HG02623 (cell line): Measurements from ENCODE around the gene PTPN14.
"Not testable (repeated sequence)": the region's sequence is repeated elsewhere in the genome, so short reads cannot be mapped to it uniquely, and the experiment has no call there.

ENCODE experiments used
- ATAC-seq: cut with Tn5 transposase; IDR thresholded peaks from one replicate; pipeline ENCODE4 v1.9.1; 2021; ENCODE audit warnings: moderate library complexity; ENCODE audit not compliant: unreplicated experiment

Gene PTPN14

DNA sequence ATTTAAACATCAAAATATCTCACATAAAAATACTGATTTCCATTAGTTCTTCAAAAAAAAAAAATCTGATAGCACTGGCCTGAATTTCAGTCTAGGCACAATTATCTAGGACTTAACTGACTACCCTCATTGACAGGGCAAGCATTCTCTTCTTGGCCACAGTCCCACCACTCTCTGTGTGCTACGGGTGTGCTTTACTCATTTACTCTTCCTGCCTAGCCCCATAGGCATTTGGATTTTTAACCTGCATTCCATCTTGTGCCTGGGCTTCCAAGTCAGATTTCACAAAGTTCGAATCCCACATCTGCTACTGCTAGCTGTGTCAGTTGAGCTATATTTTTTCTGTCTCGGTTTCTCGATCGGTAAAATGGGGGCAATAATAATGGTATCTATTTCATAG, 38.0 kb downstream of the PTPN14 start:
- no peak for ATAC-seq

DNA sequence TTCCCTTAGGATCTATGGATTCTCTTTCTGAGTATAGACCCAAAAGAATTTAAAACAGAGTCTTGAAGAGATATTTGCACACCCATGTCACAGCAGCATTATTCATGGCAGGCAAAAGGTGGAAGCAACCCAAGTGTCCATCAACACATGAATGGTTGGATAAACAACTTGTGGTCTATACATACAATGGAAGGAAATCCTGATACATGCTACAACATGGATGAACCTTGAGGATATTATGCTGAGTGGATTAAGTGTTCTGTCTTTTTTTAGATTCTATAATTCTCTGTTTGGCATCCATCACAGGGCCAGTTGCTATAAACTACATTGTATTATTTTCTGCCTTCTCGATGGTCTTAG, 39.8 kb downstream of the PTPN14 start:
- no peak for ATAC-seq

DNA sequence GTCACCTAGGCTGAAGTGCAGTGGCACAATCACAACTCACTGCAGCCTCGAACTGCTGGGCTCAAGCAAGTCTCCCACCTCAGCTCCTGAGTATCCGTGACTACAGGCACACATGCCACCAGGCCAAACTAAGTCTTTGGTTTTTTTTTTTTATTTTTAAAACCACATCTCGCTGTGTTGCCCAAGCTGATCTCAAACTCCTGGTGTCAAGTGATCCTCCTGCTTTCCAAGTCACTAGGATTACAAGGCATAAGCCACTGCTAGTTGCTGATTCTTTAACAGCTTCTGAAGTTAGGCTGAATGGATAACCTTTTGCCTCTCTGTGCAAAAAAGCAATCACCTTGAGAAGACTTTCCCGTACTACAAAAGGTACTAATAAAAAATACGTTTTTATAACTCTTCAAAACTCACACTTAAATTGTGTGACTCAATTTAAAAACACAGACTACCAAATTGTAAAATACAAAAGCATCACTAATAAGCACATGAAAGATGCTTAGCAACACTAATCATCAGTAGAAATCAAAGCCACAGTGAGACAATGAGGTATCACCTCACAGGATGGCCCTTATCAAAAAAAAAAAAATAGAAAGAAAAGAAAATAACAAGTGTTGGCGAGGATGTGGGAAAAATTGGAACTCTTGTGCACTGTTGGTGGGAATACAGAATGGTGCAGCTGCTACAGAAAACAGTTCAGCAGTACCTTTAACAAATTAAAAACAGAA, 40.3 kb downstream of the PTPN14 start:
- no peak for ATAC-seq

DNA sequence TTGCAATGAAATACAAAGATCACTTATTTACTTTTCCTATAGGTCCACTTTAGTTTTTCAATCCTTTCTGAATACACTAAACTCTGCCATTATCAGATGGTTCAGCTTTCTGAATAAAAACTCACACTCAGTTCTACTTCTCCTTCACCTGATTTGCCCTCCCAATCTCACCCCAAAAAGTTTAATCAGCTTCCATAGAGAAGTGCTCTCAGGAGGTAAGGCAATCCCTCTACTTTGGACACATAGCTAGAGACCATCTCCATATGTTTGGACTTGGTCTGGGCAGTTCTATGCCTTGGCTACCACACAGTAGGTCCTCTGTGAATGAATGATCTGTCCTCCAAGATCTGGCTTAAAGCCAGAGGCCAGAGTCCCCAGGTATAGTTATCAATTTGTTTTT, 40.9 kb downstream of the PTPN14 start:
- no peak for ATAC-seq

DNA sequence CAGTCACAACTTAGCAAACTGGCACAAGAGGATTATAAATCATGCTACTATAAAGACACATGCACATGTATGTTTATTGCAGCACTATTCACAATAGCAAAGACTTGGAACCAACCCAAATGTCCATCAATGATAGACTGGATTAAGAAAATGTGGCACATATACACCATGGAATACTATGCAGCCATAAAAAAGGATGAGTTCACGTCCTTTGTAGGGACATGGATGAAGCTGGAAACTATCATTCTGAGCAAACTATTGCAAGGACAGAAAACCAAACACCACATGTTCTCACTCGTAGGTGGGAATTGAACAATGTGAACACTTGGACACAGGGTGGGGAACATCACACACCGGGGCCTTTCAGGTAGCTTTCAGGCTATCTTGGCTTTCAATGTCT, 41.8 kb downstream of the PTPN14 start:
- ATAC-seq = not testable (repeated sequence)

DNA sequence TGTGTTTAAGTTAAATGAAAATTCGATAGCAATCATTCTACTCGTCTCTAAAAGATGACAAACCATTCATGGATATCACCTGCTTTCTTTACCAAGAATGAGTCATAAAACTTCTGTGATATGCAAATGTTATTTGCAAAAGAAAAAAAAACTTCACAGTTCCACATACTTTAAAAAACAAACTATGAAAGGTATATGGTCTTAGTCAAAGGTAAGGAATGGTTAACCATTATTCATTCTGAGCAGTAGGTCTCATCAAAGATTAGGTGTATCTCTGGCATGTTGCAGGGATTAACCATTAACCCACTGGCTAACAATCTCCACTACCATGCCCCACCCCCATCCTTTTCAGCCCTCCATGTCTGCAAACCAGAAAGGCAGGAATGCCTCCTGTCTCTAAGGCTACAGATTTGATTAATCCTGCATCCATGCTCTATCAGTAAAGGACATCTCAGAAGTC, 44.4 kb downstream of the PTPN14 start:
- no peak for ATAC-seq

DNA sequence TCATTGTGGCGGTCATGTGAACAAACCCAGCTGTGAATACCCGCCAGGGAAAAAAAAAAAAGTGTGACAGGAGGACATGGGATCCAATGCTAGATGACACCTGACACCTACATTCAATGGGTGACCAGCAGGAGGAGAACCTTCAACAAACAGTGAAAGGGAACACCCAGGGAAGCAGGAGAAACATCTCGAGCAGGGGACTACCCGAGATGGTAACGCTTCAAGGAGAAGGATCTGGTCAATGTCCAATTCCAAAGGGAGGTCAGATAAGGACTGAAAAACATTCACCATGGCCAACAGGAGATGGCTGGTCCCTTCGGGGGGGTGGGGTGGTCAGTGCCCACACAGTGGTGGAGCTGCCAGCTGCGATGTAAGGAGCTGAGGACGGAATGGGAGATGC, 46.3 kb downstream of the PTPN14 start:
- ATAC-seq = no peak

DNA sequence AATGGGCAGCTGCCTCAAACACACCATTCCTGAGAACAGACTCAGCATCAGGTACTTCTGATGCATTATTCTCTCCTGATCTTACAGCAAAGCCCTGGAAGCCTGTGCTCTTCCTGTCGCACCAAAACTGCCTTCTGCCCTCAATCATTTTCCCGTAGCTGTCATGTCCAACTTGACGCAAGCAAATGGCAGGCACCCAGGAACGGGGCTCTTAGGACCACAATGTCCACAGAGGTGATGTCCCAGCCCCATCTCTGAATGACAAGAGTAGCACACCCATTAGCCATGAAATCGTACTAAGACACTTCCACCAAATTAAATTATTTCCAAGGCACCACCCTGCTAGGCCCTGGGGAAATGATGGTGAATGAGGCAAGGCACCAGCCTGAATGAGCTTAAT, 47.1 kb downstream of the PTPN14 start:
- no peak for ATAC-seq

DNA sequence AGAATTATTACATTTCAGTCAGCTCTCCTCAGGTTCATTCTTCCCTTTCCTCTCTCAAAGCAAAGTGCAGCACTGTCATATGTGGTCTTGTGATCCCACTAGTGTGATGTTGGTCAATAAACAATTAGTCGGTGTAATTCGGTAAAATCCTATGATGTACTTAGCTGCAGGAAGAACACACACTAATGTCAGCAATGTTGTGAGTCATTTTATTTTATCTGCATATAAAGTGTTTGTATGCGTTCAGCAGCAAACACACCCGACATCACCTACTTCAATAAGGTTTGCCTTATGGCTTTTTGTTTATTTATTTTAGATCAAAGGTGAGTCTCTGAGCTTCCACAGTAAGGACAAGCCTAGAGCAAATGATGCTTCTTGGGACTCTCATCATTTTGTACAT, 47.8 kb downstream of the PTPN14 start:
- no peak for ATAC-seq

DNA sequence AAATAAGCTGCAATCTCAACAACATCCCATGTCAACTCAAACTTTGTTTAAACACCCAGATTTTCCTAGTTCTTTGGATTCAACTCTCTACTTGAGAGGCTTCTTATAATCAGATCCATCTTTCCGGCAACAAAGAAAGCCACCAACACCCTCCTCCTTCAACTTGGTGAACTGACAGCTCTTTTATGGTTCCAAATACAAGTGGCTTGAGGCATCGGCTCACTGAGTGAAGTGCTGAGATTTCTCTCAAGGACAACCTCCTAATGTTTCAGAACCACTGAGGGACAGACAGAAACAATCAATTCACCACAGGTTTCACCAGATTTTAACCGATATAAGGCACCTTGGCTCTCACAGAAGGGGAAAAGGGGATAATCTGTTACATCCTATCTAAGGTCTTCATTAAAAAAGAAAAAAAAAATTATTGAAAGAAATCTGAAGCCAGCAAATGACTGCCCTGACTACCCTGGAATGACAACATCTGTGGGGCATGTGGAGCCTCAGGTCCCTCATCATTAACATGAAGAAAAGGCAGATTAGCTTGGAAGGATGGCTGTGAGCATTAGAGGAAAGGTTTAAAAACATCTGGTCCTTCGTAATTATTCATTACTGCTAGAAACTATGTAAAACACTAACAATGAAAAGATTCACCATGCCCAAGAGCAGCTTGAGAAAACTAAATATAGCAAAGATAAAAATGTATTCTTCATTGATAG, 50.9 kb downstream of the PTPN14 start:
- ATAC-seq = no peak

DNA sequence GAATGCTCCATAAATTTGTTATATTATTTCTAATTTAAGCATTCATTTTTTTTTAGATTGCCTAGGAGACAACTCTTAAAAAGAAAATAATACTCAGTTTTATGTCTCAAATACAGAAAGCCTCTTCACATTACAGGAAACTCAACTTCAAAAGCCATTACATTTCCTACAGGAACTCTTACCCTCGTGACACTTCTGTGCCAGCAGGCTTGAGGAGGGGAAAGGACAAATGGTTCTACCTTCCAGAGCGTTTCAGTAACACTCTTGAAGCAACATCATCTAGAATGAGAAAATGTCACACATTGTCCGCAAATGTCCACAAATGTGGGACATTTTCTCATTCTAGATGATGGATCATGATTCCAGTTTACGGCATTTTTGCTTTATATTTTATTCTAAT, 51.7 kb downstream of the PTPN14 start:
- no peak for ATAC-seq

DNA sequence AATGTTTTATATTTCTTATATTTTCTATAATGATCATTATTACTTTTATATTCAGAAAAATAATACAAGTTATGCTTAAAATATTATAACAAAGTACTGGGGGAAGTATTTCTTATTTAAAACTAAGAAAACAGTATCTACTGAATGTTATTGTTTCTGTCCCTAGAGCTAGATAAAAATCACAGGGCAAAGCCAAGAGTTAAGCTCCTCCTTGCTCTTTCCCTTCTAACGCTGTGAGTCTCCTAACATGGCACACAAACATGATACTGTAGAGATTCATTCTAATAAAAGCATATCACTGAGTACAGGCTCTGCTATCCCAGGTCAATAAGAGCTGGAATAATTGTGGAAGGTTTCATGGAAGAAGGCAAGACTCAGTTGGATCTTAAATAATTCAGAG, 53.4 kb downstream of the PTPN14 start:
- ATAC-seq = no peak

DNA sequence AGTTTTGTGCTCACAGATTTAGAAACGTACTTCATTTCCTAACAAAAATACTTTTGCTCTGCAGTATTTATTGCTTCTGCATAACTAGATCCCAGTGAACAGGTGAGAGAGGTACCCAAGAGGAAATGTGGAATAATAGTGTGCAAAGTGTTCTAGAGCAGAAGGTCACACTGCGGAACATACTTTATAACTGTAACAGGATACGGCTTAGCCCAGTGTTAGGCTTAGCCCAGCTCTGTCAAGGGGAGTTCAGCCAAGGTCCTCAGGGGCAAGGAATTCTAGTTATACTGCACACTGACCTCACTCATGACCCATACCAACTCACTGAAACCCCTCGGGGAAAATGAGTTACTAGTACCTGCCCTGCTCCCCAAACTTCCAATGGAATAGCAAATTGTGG, 55.3 kb downstream of the PTPN14 start:
- no peak for ATAC-seq

DNA sequence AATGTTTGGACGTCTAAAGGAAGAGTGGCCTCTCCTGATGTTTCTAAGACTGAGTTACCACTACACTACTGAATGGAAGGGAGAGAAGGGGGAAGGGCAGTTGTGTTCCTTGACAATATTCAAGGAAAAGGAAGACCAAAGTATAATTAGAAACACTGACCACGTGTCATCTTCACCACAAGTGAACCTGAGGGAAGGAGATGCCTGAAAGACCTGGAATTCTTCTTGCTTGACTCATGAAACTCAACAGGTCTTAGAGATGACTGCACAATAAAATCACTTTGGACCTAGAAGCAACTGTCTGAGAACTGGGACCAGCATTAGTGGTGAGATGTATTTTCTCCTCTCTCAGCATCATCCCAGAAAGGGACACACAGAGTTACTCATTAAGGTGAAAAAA, 56.7 kb downstream of the PTPN14 start:
- ATAC-seq = no peak

DNA sequence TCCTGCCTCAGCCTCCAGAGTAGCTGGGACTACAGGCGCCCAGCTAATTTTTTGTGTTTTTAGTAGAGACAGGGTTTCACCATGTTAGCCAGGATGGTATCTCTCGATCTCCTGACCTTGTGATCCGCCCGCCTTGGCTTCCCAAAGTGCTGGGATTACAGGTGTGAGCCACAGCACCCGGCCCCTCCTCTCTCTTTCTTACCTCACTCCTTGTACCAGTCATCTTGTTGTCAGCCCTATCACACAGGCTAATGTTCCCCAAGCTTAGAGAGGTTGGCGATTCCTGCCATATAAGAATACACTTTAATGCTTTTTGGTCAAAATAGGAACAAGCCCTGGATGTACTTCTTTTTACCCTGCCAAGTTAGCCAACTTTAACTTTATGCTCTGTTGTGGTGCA, 57.2 kb downstream of the PTPN14 start:
- ATAC-seq = not testable (repeated sequence)

DNA sequence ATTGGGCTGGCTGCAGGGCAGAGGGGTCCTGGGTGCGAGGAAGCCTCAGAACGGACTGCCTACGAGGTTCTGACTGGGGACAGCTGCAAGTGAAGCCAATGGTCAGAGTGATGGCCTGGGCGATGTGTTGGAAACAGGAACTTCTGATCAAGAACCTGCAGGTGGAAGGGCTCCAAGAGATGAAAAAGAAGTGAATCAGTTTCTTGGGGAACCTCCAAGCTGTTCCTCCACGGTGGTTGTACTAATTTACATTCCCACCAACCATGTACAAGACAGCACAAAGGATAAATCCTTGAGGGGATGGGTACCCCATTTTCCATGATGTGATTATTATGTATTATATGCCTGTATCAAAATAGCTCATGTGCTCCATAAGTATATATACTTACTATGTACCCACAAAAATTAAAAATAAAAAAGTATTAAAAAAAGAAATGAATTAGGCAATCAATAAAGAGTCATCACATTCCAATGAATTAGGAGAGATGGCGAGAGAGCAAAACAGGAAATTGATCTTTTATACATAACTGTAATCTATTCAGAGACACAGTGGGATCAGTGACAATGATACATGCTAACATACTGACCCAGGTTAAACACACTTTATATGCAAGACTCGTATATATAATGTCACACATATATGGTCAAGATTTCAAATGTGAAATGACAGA, 58.1 kb downstream of the PTPN14 start:
- ATAC-seq = no peak

DNA sequence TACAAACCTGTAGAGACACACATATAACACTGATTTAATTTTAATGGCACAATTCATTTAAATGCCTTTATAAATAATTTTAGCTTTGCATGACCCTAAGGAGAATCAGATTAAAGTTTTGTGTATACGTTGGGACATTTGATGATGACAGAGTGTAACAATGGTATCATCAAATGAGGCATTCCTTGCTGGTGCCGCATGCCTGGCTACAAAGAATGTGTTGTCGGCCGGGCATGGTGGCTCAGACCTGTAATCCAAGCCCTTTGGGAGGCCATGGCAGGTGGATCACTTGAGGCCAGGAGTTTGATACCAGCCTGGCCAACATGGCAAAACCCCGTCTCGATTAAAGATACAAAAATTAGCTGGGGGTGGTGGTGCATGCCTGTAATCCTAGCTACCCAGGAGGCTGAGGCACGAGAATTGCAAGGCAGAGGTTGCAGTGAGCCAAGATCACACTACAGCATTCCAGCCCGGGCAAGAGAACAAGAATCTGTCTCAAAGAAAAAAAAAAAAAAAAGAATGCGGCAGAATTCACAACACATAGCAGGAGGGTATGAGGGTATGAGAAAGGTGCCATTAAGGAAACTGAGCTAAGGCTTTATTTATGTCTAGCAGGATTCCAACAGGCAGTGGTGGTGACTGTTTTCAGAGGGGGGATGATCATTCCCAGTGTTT, 58.9 kb downstream of the PTPN14 start:
- no peak for ATAC-seq

DNA sequence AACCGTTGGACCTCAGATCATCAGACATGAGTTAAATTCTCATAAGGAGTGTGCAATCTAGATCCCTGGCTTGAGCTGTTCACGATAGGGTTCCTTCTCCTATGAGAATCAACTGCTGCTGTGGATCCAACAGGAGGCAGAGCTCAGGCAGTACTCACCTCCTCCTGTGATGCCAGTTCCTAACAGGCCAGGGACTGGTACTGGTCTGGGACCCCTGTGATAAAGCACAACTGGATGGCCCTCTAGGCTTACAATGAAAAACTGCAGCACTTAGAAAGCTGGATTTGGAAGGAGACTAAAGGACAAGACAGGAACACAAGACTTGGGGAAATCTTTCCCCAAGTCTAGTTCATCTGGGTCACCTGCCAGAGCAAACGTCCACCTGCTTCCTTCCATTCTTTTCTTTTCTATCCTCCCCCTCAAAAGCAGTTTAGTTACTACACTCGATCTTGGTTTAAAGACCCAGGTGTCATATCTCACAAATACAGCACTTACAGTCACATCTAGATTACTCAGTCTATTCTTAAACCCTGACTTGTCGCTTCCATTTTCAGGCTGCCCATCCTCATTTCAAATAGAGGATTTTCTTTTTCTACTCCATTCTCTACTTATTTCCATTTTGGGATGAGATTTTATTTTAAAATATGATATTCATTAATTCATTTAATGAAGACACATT, 59.8 kb downstream of the PTPN14 start:
- no peak for ATAC-seq

DNA sequence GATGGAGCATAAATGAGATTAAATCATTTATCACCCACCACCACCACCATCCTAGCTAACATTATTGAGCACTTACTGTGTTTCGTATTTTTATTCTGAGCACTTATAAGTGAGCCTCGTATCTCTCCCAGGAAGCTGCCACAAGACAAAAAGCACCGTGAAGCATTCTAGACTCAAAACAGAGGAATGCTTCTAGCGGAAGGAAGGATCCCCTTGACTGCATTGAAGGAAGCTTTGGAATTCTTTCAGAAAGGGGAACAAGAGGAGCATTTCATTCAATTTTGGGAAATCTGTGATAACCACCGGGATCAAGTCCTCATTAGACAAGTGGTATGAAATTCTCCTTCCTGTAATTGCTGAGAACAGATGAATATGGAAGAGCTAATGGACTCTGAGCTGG, 66.3 kb downstream of the PTPN14 start:
- no peak for ATAC-seq

DNA sequence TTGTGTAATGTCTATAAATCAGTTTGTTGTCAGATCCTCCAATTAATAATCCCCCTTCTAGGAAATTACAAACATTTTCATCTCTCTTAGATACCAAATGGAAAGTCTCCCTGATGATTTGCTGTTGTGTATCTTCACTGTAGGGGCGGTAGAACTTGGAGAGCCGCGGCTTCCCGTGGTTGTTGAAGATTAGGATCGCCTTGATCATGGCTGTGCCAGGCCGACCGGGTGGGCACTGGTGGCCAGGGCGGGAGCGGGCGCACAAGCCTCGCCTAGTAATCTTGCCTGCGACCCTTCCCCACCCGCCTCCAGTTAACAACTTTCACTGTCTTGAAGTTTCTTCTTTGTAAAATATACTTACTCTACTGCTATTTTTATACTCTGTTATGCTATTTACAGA, 68.2 kb downstream of the PTPN14 start:
- not testable (repeated sequence) for ATAC-seq
